ENCODE data around the gene IGSF3.

Gene IGSF3

GRCh38 chr1:116537040-116537831 lies 130.3 kb downstream of the IGSF3 start:
- no peak for TF ChIP-seq CTCF (IDR thresholded peaks at IDR 0.05; ENCODE audit: control extremely low read depth, extremely low read depth, low read depth, missing control alignments)
- ChIA-PET POLR2A (no interaction called here), CTCF (interaction anchor here (1.0 kb wide), 1 partner anchor 38 kb away, joined by 4 read pairs; no protein-coding TSS in a partner anchor)
- no peak for DNase-seq (ENCODE audit: extremely low spot score)

- DNase-seq (ENCODE audit: extremely low spot score) = no peak
- ChIA-PET POLR2A (no interaction called here), CTCF (interaction anchor here (1.0 to 1.6 kb wide), 2 partner anchors 10 to 35 kb away, joined by 3 to 4 read pairs; no protein-coding TSS in a partner anchor)
- TF ChIP-seq CTCF (IDR thresholded peaks at IDR 0.05; ENCODE audit: control extremely low read depth, extremely low read depth, low read depth, missing control alignments) = no peak
These were observed 133.4 kb downstream of the IGSF3 start for GRCh38 chr1:116534014-116534739.

- no peak for DNase-seq (ENCODE audit: extremely low spot score)
- CTCF ChIA-PET = no interaction called here
- TF ChIP-seq CTCF (IDR thresholded peaks at IDR 0.05; ENCODE audit: control extremely low read depth, extremely low read depth, low read depth, missing control alignments) = no peak
- POLR2A ChIA-PET = no interaction called here
These were observed 134.1 kb downstream of the IGSF3 start for GRCh38 chr1:116533429-116533820.

- DNase-seq (ENCODE audit: extremely low spot score) = no peak
- POLR2A ChIA-PET = no interaction called here
- TF ChIP-seq CTCF (IDR thresholded peaks at IDR 0.05; ENCODE audit: control extremely low read depth, extremely low read depth, low read depth, missing control alignments) = no peak
- CTCF ChIA-PET = no interaction called here
These were observed 134.7 kb downstream of the IGSF3 start for GRCh38 chr1:116532671-116533428.

GRCh38 chr1:116531917-116532316 lies 135.6 kb downstream of the IGSF3 start:
- POLR2A ChIA-PET = no interaction called here

More at GRCh38 chr1:116531917-116532316, 135.6 kb downstream of the IGSF3 start:
- CTCF ChIA-PET = no interaction called here
- TF ChIP-seq CTCF (IDR thresholded peaks at IDR 0.05; ENCODE audit: control extremely low read depth, extremely low read depth, low read depth, missing control alignments) = no peak
- no peak for DNase-seq (ENCODE audit: extremely low spot score)
